Mucosa of descending colon (tissue), 3 donors: Measurements from ENCODE around the gene DUSP8. TPM values are rescaled to one million over a fixed set of nuclear protein-coding genes. Genes with fewer than 3 reads are reported as not detected.
A peak's percentile ranks its signal among the peaks of the same experiment; 100 is the strongest.

ENCODE experiments used
- ATAC-seq: fragments of 200-7000 bp; cut with Tn5 transposase; one replicate; pipeline ENCODE4 v1.9.1; 2020; ENCODE audit warnings: mild to moderate bottlenecking, moderate library complexity
- DNase-seq, 3 donors: peaks; one replicate each; pipeline ENCODE4 v3.0.0-alpha.2; 2020
- H3K36me3 ChIP-seq: fragments of 200-600 bp; one replicate; pipeline ENCODE4 v1.8.0; 2021; ENCODE audit warnings: low read depth, mild to moderate bottlenecking
- H3K4me1 ChIP-seq: fragments of 200-600 bp; one replicate; pipeline ENCODE4 v1.8.0; 2021; ENCODE audit warnings: low read depth, mild to moderate bottlenecking
- H3K4me3 ChIP-seq: fragments of 200-600 bp; one replicate; pipeline ENCODE4 v1.8.0; 2021; ENCODE audit warnings: mild to moderate bottlenecking
- H3K9me3 ChIP-seq: fragments of 200-600 bp; one replicate; pipeline ENCODE4 v1.8.0; 2021; ENCODE audit warnings: mild to moderate bottlenecking
- CTCF ChIP-seq: fragments of 200-600 bp; IDR thresholded peaks from one replicate; pipeline ENCODE4 v1.8.0; 2022; ENCODE audit warnings: antibody characterized with exemption, mild to moderate bottlenecking
- intact Hi-C, 2 donors: fragments of 100-400 bp; cut with DNase I in 1 of 2; cut with micrococcal nuclease in 1 of 2; formaldehyde crosslinking; loops; one replicate each; pipeline versions ENCODE4 v1.11.0 to v1.11.1; 2022; cut with DNase I, micrococcal nuclease
- total RNA-seq, 3 donors: library from RNA; stranded (reverse); fragmentation: NEBNext Ultra II Directional in 2 of 3; extraction: Animal tissue kit (Norgen Biotek cat#: 25700) in 2 of 3; gene quantifications; one replicate each; pipeline versions ENCODE4 v1.2.1 to v1.2.4, GENCODE V29; 2021 to 2023
- donor health status: DM: no; HTN: no; CAD: no; lungs with moderate emphysema.
- donor health status: DM: no; HTN: no; CAD: no.
- donor health status: DM: no; HTN: yes; CAD: no.

DUSP8 gene
- total RNA-seq, 3 donors from 2014 or later = 28.2 to 31.7 (median 28.5) TPM

- ATAC-seq (no peak), DNase-seq (no peak)
- Histone ChIP-seq H3K9me3 (no peaks in the 10 kb centered on the region), H3K36me3 (no peaks in the 10 kb centered on the region), H3K4me3 (no peak overlapping the region), H3K4me1 (no peaks in the 10 kb centered on the region)
- intact Hi-C loops = no loop called here
- no peak for TF ChIP-seq CTCF
Measured at GRCh38 chr11:1526785-1527184, 45.3 kb downstream of the DUSP8 start.

GRCh38 chr11:1523779-1524178 is 48.3 kb downstream of the DUSP8 start:
- no peak overlapping the region for H3K4me3 ChIP-seq
- no peaks in the 10 kb centered on the region for H3K36me3 ChIP-seq
- no peak for DNase-seq
- no peaks in the 10 kb centered on the region for H3K4me1 ChIP-seq
- intact Hi-C loops = no loop called here
- no peak for ATAC-seq
- no peaks in the 10 kb centered on the region for H3K9me3 ChIP-seq
- no peak for TF ChIP-seq CTCF

GRCh38 chr11:1523077-1523476 is 49.0 kb downstream of the DUSP8 start:
- intact Hi-C loops = no loop called here
- no peak for ATAC-seq
- no peak for TF ChIP-seq CTCF

GRCh38 chr11:1522081-1522424 is 50.0 kb downstream of the DUSP8 start:
- intact Hi-C loops = no loop called here
- Histone ChIP-seq H3K9me3 (no peaks in the 10 kb centered on the region), H3K4me3 (no peak overlapping the region), H3K36me3 (no peaks in the 10 kb centered on the region), H3K4me1 (no peaks in the 10 kb centered on the region)
- no peak for ATAC-seq
- TF ChIP-seq CTCF = no peak
- no peak for DNase-seq

More at GRCh38 chr11:1523077-1523476, 49.0 kb downstream of the DUSP8 start:
- Histone ChIP-seq H3K9me3 (no peaks in the 10 kb centered on the region), H3K36me3 (no peaks in the 10 kb centered on the region), H3K4me3 (no peak overlapping the region), H3K4me1 (no peaks in the 10 kb centered on the region)
- DNase-seq = no peak

GRCh38 chr11:1521382-1522080 is 50.5 kb downstream of the DUSP8 start:
- no peak overlapping the region for H3K4me3 ChIP-seq
- H3K9me3 ChIP-seq = no peaks in the 10 kb centered on the region
- ATAC-seq (peak; percentile 41), DNase-seq (no peak)
- intact Hi-C loops = no loop called here
- H3K4me1 ChIP-seq = no peaks in the 10 kb centered on the region
- H3K36me3 ChIP-seq = no peaks in the 10 kb centered on the region
- no peak for TF ChIP-seq CTCF
